AG04449 (cell line): Measurements from ENCODE around the gene CALN1.

Experiments
- CTCF ChIA-PET: fragments of 350-600 bp; formaldehyde crosslinking; extraction: SDS; loops from one replicate; lab custom pipeline; 2021; ENCODE audit warnings: antibody characterized with exemption; lab: Yijun Ruan, JAX
- POLR2A ChIA-PET: fragments of 400-600, 350-600 bp; formaldehyde crosslinking; extraction: SDS; loops from one replicate; lab custom pipeline; 2020; ENCODE audit warnings: antibody characterized with exemption, inconsistent platforms; lab: Yijun Ruan, JAX
- DNase-seq: peaks from one replicate; pipeline ENCODE4 v3.0.0-alpha.2; 2010; ENCODE audit warnings: low read depth, low spot score
- H3K4me3 ChIP-seq: 2 replicates; pipeline ENCODE4 v1.5.1; 2011; ENCODE audit warnings: low read depth, mild to moderate bottlenecking, control low read depth, low read length
- TF ChIP-seq, protein P1 (sequence below): IDR thresholded peaks from one replicate; pipeline ENCODE4 v1.5.1; 2011; ENCODE audit warnings: mild to moderate bottlenecking, moderate library complexity, low read length, control low read depth, inconsistent platforms; ENCODE audit not compliant: insufficient read depth; ENCODE audit errors: missing control alignments

Gene CALN1

DNA sequence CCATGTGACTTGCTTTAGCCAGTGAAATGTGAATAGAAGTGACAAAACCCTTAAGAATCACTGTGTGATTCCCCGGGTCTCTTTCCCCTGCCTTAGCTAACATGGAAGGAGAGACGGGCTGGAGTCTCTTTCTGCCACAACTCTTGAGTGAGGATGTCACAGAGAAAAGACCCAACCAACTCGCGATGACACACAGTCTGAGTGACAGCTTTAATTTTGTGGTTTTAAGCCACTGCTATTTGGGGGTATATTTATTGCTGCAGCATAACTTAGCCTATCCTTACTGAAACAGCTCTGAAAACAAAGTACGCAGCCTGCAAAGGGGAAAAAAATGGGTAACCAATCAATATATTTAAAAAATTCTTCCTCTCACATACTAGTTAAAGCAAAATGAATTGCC lies 319.4 kb downstream of the CALN1 start:
- ChIA-PET POLR2A (no interaction called here), CTCF (no interaction called here)
- TF ChIP-seq, protein P1, sequence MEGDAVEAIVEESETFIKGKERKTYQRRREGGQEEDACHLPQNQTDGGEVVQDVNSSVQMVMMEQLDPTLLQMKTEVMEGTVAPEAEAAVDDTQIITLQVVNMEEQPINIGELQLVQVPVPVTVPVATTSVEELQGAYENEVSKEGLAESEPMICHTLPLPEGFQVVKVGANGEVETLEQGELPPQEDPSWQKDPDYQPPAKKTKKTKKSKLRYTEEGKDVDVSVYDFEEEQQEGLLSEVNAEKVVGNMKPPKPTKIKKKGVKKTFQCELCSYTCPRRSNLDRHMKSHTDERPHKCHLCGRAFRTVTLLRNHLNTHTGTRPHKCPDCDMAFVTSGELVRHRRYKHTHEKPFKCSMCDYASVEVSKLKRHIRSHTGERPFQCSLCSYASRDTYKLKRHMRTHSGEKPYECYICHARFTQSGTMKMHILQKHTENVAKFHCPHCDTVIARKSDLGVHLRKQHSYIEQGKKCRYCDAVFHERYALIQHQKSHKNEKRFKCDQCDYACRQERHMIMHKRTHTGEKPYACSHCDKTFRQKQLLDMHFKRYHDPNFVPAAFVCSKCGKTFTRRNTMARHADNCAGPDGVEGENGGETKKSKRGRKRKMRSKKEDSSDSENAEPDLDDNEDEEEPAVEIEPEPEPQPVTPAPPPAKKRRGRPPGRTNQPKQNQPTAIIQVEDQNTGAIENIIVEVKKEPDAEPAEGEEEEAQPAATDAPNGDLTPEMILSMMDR: no peak
- no peak for DNase-seq
- H3K4me3 ChIP-seq: no peak overlapping the region

DNA sequence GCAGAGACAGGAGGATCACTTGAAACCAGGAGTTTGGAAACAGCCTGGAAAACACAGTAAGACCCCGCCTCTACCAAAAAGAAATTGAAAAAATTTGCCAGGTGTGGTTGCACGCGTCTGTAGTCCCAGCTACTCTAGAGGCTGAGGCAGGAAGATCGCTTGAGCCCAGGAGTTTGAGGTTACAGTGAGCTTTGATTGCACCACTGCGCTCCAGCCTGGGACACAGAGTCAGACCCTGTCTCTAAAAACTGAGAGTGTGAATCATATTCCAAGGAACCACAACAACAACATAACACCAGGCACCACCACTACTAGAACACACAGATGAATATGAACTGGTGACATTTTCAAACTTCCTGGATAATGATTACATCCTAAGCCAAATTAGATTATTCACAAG lies 324.2 kb downstream of the CALN1 start:
- ChIA-PET CTCF (no interaction called here), POLR2A (no interaction called here)
- no peak for DNase-seq
- TF ChIP-seq, protein P1: no peak
- H3K4me3 ChIP-seq: no peak overlapping the region

DNA sequence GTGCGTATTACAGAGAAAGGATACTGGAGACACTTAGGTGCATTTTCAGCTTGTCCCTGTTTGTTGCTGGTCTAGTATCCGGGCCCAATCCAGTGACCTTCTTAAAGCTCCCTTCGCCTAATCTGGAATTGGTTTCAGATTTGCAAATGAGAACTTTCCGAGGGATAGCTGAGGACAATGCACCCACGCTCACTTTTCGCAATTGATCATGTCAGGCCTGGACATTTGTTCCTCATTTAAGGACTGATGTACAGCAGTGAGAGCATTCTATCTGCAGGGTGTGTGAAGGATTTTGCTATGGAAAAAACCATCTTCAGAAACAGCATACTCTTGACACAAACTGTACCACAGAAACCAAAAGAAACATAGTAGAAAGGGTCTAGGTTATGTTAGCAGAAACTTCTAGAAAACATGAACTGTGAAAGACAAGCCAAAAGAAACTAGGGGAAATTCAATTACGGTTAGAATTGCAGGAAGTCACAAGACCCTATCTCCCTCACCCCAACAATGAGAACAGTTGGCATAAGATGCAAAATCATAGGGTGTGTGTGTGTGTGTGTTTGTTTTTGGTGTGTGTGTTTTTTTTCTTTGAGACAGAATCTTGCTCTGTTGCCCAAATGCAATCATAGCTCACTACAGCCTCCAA lies 331.1 kb downstream of the CALN1 start:
- POLR2A ChIA-PET: no interaction called here
- TF ChIP-seq, protein P1: no peak
- no peak for DNase-seq
- no peak overlapping the region for H3K4me3 ChIP-seq
- CTCF ChIA-PET: no interaction called here

DNA sequence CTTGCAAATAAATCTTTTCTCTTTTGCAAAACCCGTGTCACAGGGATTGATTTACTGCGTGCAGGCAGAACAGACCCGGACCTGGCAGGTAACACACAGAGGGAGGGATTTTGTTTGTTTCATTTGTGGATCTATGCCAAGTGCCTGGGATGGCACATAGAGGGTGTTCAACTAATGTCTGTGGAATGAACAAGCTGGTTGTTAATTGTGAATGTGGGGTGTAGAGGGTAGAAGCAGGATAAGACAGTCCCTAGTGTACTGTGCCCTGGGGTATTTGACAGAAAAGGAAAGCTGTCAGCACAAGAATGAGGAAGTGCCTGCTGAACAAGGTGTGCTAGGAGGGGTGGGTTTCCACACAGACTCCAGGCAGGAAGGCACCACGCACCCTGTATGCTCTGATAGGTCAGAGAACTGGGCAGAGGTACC lies 331.8 kb downstream of the CALN1 start:
- DNase-seq: no peak
- CTCF ChIA-PET: no interaction called here
- H3K4me3 ChIP-seq: no peak overlapping the region

DNA sequence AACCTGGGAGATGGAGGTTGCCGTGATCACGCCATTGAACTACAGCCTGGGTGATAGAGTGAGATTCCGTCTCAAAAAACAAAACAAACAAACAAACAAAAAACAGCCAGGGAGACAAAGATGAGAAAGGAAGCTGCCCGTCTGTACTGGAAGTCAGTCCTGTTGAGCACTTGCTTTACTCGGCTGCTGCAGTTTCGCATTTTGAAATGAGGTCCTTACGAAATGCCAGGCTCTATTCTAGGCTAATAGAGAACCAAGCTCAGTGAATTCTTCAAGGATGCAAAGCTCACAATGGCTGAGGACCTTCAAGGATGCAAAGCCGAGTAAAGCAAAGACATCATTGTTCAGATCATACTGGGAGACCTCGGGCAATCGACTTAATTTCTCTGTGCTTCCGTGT lies 333.3 kb downstream of the CALN1 start:
- H3K4me3 ChIP-seq: no peak overlapping the region
- TF ChIP-seq, protein P1: no peak
- POLR2A ChIA-PET: no interaction called here
- CTCF ChIA-PET: no interaction called here
- DNase-seq: no peak

More for the DNA sequence above, 331.8 kb downstream of the CALN1 start:
- POLR2A ChIA-PET: no interaction called here
- TF ChIP-seq, protein P1: no peak

DNA sequence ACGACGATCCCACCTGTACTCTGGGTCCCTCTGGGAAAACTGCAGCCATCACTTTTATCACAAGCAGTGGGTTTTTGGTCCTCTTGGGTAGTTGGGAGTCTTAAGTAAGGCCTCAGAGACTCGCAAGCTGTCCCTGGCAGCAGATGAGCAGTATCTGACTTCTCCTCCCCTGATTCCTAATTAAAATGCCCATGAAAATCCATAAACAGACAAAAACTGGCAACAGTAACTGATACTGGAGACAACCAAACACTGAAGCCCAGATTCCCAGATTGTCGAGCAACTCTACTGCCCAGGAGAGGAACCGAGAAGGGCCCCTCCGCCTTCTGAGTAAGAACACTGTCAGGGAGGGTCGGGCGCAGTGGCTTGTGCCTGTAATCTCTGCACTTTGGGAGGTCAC lies 333.8 kb downstream of the CALN1 start:
- no peak overlapping the region for H3K4me3 ChIP-seq
- ChIA-PET CTCF (no interaction called here), POLR2A (no interaction called here)
- no peak for DNase-seq
- TF ChIP-seq, protein P1: no peak
